Left lung (tissue), 10 donors: ENCODE data around the gene CDH12. TPM values are rescaled to one million over a fixed set of nuclear protein-coding genes. Genes with fewer than 3 reads are reported as not detected.
A peak's percentile ranks its signal among the peaks of the same experiment; 100 is the strongest.

Experiments
- ATAC-seq: fragments of 200-7000 bp; cut with Tn5 transposase; one replicate; pipeline ENCODE4 v1.9.1; 2020; ENCODE audit warnings: moderate library complexity
- DNase-seq, 4 donors: peaks; one replicate each; pipeline ENCODE4 v3.0.0-alpha.2; 2013 to 2020
- H3K27ac ChIP-seq, 2 donors: fragments of 200-600 bp; sonication (generic) in 1 of 2; one replicate each; pipeline versions ENCODE4 v1.5.0 to v1.8.0; 2020 to 2021
- H3K27me3 ChIP-seq, 2 donors: fragments of 200-600 bp; sonication (generic) in 1 of 2; one replicate each; pipeline versions ENCODE4 v1.5.0 to v1.8.0; 2020 to 2021
- H3K36me3 ChIP-seq, 2 donors: fragments of 200-600 bp; sonication (generic) in 1 of 2; one replicate each; pipeline versions ENCODE4 v1.5.0 to v1.8.0; 2020 to 2021
- H3K4me1 ChIP-seq, 2 donors: fragments of 200-600 bp; one replicate each; pipeline ENCODE4 v1.8.0; 2021
- H3K4me3 ChIP-seq, 2 donors: fragments of 200-600 bp; sonication (generic) in 1 of 2; one replicate each; pipeline versions ENCODE4 v1.5.0 to v1.8.0; 2020 to 2021; ENCODE audit warnings: mild to moderate bottlenecking in 1 of 2
- H3K9me3 ChIP-seq, 2 donors: fragments of 200-600 bp; sonication (generic) in 1 of 2; one replicate each; pipeline versions ENCODE4 v1.5.0 to v1.8.0; 2020 to 2021
- CTCF ChIP-seq, 2 donors: fragments of 200-600 bp; sonication (generic) in 1 of 2; IDR thresholded peaks; one replicate each; pipeline versions ENCODE4 v1.5.0 to v1.8.0; 2021; ENCODE audit warnings: antibody characterized with exemption in 2 of 2
- intact Hi-C, 2 donors: fragments of 100-400 bp; cut with DNase I; formaldehyde crosslinking; loops; one replicate each; pipeline versions ENCODE4 v1.11.2 to v1.14.2; 2022
- polyA plus RNA-seq, 6 donors: library from polyadenylated mRNA; unstranded; fragments of 120-200 nt; gene quantifications; one replicate each; pipeline ENCODE4 v1.2.1, GENCODE V29; 2013; ENCODE audit not compliant: insufficient read length in 6 of 6
- total RNA-seq, 2 donors: library from RNA; stranded (reverse); fragmentation: NEBNext Ultra II Directional; extraction: Animal tissue kit (Norgen Biotek cat#: 25700); gene quantifications; one replicate each; pipeline ENCODE4 v1.2.1, GENCODE V29; 2021
- donor health status: DM: no; HTN: yes; CAD: no.
- donor health status: DM: no; HTN: no; CAD: no.

Gene CDH12
- total and polyA plus RNA-seq, 8 donors: 2.6 to 6.5 (median 5.2) TPM; not detected in 2

GRCh38 chr5:22567983-22568382 lies 285.2 kb downstream of the CDH12 start:
- Histone ChIP-seq H3K36me3 (no peaks in the 10 kb centered on the region), H3K4me3 (no peak overlapping the region), H3K27me3 (no peaks in the 10 kb centered on the region), H3K9me3 (peaks cover 0 to 1% of the 10 kb centered on the region in 2 donors), H3K4me1 (no peaks in the 10 kb centered on the region), H3K27ac (no peak overlapping the region)
- TF ChIP-seq CTCF (IDR thresholded peaks at IDR 0.05): no peak
- intact Hi-C loops: no loop called here
- ATAC-seq: no peak
- no peak for DNase-seq

DNA sequence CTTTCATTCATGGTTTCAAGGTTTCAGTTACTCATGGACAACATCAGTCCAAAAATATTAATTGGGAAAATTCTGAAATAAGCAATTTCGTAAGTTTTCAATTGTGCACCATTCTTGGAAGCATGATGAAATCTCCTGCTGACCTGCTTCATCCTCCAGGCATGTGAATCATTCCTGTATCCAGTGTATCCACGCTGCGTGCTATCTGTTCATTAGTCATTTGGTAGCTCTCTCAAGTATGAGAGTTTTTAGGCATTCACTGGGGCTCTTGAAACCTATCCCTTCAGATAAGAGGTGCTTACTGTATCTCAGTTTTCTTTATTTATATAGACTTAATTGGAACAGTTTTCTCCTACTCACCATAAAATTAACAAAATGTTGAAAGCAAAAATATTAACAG lies 293.0 kb downstream of the CDH12 start:
- H3K4me3 ChIP-seq: no peak overlapping the region
- H3K9me3 ChIP-seq: no peaks in the 10 kb centered on the region
- intact Hi-C loops: no loop called here
- no peaks in the 10 kb centered on the region for H3K27me3 ChIP-seq
- no peak for DNase-seq
- H3K4me1 ChIP-seq: no peaks in the 10 kb centered on the region
- no peak overlapping the region for H3K27ac ChIP-seq
- H3K36me3 ChIP-seq: no peaks in the 10 kb centered on the region
- ATAC-seq: peak; percentile 64
- no peak for TF ChIP-seq CTCF (IDR thresholded peaks at IDR 0.05)

- Histone ChIP-seq H3K27me3 (no peaks in the 10 kb centered on the region), H3K9me3 (no peaks in the 10 kb centered on the region), H3K27ac (no peak overlapping the region), H3K4me1 (no peaks in the 10 kb centered on the region), H3K36me3 (no peaks in the 10 kb centered on the region), H3K4me3 (no peak overlapping the region)
- ATAC-seq (no peak), DNase-seq (no peak)
- intact Hi-C loops: no loop called here
- TF ChIP-seq CTCF (IDR thresholded peaks at IDR 0.05): no peak
Observed at GRCh38 chr5:22557251-22557650, 295.9 kb downstream of the CDH12 start.

- intact Hi-C loops: no loop called here
- ATAC-seq (no peak), DNase-seq (no peak)
- Histone ChIP-seq H3K4me1 (no peaks in the 10 kb centered on the region), H3K9me3 (no peaks in the 10 kb centered on the region), H3K27me3 (no peaks in the 10 kb centered on the region), H3K27ac (no peak overlapping the region), H3K36me3 (no peaks in the 10 kb centered on the region), H3K4me3 (no peak overlapping the region)
- TF ChIP-seq CTCF (IDR thresholded peaks at IDR 0.05): no peak
Observed at GRCh38 chr5:22554475-22554874, 298.7 kb downstream of the CDH12 start.

DNA sequence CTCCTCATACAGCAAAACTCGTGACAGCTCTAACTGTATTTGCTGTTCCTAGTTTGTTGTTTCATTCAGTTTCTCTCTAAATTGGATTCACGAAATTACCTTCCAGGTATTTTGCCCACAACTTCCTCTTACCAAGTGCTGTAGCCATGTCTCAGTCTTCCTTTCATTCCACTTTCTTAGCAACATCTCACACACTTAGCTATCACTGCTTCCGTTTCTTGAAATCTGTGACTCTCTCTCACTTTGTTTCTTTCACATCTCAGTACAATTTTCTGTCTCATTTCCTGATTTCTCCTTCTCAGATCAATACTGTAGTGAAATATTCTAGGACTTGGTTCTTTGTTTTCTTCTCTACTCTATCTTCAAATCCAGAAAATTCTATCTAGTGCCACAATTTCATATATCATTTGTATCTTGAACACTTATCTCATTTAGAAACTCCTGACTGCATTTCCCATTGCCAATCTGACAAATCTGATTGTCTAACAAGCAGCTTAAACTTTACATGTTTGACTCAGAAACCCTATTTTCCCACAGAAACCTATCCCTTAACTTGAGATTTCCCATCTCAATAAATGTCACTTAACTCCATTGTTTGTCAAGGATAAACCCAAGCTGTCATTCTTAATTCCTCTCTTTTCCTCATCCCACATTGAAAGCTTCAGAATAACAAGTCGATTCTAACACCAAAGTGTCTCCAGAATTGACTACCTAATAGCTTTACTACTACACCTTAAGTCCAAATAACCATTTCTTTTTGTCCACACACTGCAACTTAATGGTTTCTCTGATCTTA lies 303.1 kb downstream of the CDH12 start:
- Histone ChIP-seq H3K27ac (no peak overlapping the region), H3K4me3 (no peak overlapping the region), H3K9me3 (no peaks in the 10 kb centered on the region), H3K27me3 (no peaks in the 10 kb centered on the region), H3K36me3 (no peaks in the 10 kb centered on the region), H3K4me1 (no peaks in the 10 kb centered on the region)
- intact Hi-C loops: no loop called here
- DNase-seq: no peak
- no peak for ATAC-seq
- no peak for TF ChIP-seq CTCF (IDR thresholded peaks at IDR 0.05)
